Stimulated activated naive B cell treated with anti-CD40 and anti-IgM and Interleukin-4, amounts not matched to agents 10 μg/mL and 1 μg/mL and 100 μg/mL, for 72 hours (primary cell): ENCODE measurements around the gene LHX4.
A peak's percentile ranks its signal among the peaks of the same experiment; 100 is the strongest.

Experiments
- ATAC-seq, 2 donors: fragments of 150-1000 bp; cut with Tn5 transposase; replicated peaks; 2 replicates each; pipeline ENCODE4 v1.10.0; 2021; ENCODE audit warnings: moderate library complexity in 1 of 2
- DNase-seq: peaks from one replicate; pipeline ENCODE4 v3.0.0; 2021
- H3K27ac Mint-ChIP-seq: one replicate; pipeline ENCODE4 v1.8.0; 2022; ENCODE audit warnings: mild to moderate bottlenecking, mixed read lengths
- H3K27me3 Mint-ChIP-seq, 2 donors: one replicate each; pipeline ENCODE4 v1.8.0; 2022; ENCODE audit warnings: mixed read lengths in 2 of 2
- H3K36me3 Mint-ChIP-seq, 2 donors: one replicate each; pipeline ENCODE4 v1.8.0; 2022; ENCODE audit warnings: mixed read lengths in 2 of 2, mild to moderate bottlenecking in 1 of 2
- H3K4me1 Mint-ChIP-seq, 2 donors: one replicate each; pipeline ENCODE4 v1.8.0; 2022; ENCODE audit warnings: mixed read lengths in 2 of 2, mild to moderate bottlenecking in 1 of 2
- H3K4me3 Mint-ChIP-seq, 2 donors: one replicate each; pipeline ENCODE4 v1.8.0; 2022; ENCODE audit warnings: mild to moderate bottlenecking in 2 of 2, mixed read lengths in 2 of 2, moderate library complexity in 1 of 2
- H3K9me3 Mint-ChIP-seq, 2 donors: one replicate each; pipeline ENCODE4 v1.8.0; 2022; ENCODE audit warnings: mixed read lengths in 2 of 2, mild to moderate bottlenecking in 1 of 2

The LHX4 gene

GRCh38 chr1:180229483-180230415, at the start of gene LHX4:
LHX4 (plus strand) TSS chr1:180230264; CDS start chr1:180230530, 266 bp downstream.
- peak within 1 kb of the TSS; percentile 60 for H3K27ac Mint-ChIP-seq
- H3K4me1 Mint-ChIP-seq = peaks cover 22 to 56% of the 10 kb centered on the region in 2 donors
- peak within 1 kb of the TSS; percentile 76 to 84 for H3K4me3 Mint-ChIP-seq
- H3K27me3 Mint-ChIP-seq = peaks cover 62 to 83% of the 10 kb centered on the region in 2 donors
- DNase-seq = no peak
- no peaks in the 10 kb centered on the region for H3K36me3 Mint-ChIP-seq
- ATAC-seq = peak; percentile 33 to 49
- no peaks in the 10 kb centered on the region for H3K9me3 Mint-ChIP-seq

- Mint-ChIP-seq H3K4me1 (peaks cover 1 to 8% of the 10 kb centered on the region in 2 donors), H3K27ac (no peak overlapping the region), H3K36me3 (peaks cover 59 to 72% of the 10 kb centered on the region in 2 donors), H3K27me3 (no peaks in the 10 kb centered on the region), H3K9me3 (no peaks in the 10 kb centered on the region), H3K4me3 (no peak overlapping the region)
- no peak for ATAC-seq
- no peak for DNase-seq
These were observed 49.0 kb upstream of the LHX4 start for GRCh38 chr1:180181048-180181447.

DNA sequence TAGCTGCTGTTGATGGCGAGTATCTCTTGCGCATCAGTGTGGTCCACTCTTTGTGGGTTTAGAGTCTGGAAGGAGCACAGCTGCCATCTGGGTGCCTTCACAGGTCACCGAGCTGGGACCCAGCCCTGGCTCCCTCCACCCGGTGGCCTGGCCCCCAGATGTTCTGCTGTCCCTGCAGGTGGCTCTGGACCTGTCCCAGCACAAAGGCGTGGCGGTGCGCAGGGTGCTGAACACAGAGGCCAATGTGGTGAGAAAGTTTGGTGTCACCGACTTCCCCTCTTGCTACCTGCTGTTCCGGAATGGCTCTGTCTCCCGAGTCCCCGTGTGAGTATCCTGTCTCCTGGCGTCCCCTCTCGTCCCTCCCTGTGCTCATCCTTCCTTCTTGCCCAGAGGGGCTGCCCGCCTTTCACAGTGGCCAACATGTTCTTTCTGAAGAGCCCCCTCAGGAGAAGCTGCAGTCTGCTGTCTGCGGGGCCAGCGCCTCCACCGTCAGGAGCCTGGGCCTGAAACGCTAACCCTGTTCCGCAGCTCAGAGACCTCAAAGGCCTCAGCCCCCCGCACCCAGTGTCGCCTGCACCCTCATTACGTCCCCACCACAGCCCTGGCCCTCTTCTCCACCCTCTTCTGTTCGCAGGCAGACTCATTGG, 47.9 kb upstream of the LHX4 start:
- Mint-ChIP-seq H3K4me3 (no peak overlapping the region), H3K9me3 (no peaks in the 10 kb centered on the region), H3K27ac (peak overlapping the region; percentile 48), H3K27me3 (no peaks in the 10 kb centered on the region), H3K36me3 (peaks cover 64 to 76% of the 10 kb centered on the region in 2 donors), H3K4me1 (peaks cover 1 to 8% of the 10 kb centered on the region in 2 donors)
- ATAC-seq (no peak), DNase-seq (no peak)

- H3K27ac Mint-ChIP-seq = peak overlapping the region; percentile 48
- no peak overlapping the region for H3K4me3 Mint-ChIP-seq
- H3K27me3 Mint-ChIP-seq = no peaks in the 10 kb centered on the region
- H3K9me3 Mint-ChIP-seq = no peaks in the 10 kb centered on the region
- H3K4me1 Mint-ChIP-seq = peaks cover 0 to 7% of the 10 kb centered on the region in 2 donors
- ATAC-seq = no peak
- H3K36me3 Mint-ChIP-seq = peaks cover 71 to 77% of the 10 kb centered on the region in 2 donors
- DNase-seq = no peak
These were observed 47.3 kb upstream of the LHX4 start for GRCh38 chr1:180182643-180183311.

DNA sequence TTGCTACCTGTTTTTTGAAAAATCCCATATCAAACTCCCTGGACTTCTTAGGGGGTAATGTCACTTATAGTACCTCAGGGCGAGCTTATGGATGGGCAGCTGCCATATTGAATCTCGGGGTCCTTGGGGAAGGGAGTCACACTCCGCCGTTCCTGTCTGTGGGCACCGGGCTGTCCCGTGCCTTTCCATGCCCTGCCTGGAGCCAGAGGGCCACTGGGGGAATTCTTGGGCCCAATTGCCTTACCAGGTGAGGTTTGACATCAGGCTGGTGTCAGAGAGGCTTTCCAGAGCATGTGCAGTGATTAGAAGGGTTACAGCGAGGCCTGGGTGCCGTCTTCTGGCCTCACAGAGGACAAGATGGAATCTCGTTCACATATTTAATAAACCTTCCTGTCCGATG, 46.6 kb upstream of the LHX4 start:
- no peak for DNase-seq
- Mint-ChIP-seq H3K4me1 (peaks cover 0 to under 1% of the 10 kb centered on the region in 2 donors), H3K27me3 (no peaks in the 10 kb centered on the region), H3K27ac (no peak overlapping the region), H3K4me3 (no peak overlapping the region), H3K36me3 (peaks cover 73 to 76% of the 10 kb centered on the region in 2 donors), H3K9me3 (no peaks in the 10 kb centered on the region)
- ATAC-seq = no peak

DNA sequence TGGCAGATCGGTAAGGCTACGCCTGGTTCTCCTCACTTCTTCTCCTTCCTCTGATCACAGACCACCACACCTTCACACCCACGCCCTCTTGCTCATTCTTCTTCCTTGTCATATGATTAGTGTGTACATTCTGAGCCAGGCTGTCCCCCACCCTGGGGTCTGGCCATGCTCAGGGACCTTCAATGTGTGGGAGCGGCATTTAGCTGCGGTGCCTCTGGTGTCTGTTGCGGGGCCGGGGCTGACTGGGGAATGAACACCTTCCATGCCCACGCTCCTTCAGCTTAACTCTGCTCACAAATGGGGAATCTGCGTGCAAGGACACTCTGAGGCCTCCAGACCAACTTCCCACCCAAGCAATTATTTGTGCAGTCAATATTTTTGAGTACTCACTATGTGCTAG, 46.0 kb upstream of the LHX4 start:
- H3K27me3 Mint-ChIP-seq = no peaks in the 10 kb centered on the region
- no peaks in the 10 kb centered on the region for H3K4me1 Mint-ChIP-seq
- no peaks in the 10 kb centered on the region for H3K9me3 Mint-ChIP-seq
- no peak overlapping the region for H3K27ac Mint-ChIP-seq
- no peak for ATAC-seq
- peaks cover 72 to 76% of the 10 kb centered on the region in 2 donors for H3K36me3 Mint-ChIP-seq
- DNase-seq = no peak
- no peak overlapping the region for H3K4me3 Mint-ChIP-seq

GRCh38 chr1:180185281-180185680, 44.8 kb upstream of the LHX4 start:
- H3K4me1 Mint-ChIP-seq = no peaks in the 10 kb centered on the region
- no peak overlapping the region for H3K4me3 Mint-ChIP-seq
- no peak for DNase-seq
- H3K27me3 Mint-ChIP-seq = no peaks in the 10 kb centered on the region
- no peaks in the 10 kb centered on the region for H3K9me3 Mint-ChIP-seq
- no peak for ATAC-seq
- no peak overlapping the region for H3K27ac Mint-ChIP-seq
- peaks cover 67 to 81% of the 10 kb centered on the region in 2 donors for H3K36me3 Mint-ChIP-seq

DNA sequence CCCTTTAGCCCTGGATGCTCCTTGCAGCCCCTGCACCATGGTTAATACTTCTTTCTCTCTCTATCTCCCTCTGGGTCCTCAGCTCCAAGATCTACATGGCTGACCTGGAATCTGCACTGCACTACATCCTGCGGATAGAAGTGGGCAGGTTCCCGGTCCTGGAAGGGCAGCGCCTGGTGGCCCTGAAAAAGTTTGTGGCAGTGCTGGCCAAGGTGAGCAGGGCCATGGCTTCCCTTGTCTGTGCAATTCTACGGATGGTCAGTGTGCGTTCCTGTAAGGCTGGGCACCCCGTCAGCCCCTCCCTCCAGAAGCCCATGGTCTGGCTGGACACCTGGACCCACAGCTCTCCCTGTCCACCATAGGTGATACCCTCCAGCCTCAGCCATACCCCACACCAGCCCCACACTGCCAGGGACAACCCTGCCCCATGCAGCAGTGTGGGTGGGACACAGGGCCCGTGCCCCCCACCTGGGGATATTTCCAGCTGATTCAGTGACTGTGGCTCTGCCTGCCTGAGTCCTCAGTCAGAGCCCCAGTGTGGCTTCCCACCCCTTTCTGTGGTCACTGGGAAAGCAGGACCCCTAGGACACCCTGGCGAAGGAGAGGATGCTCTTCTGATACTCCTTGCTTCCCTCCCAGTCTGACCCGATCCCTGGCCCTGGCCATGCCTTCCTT, 44.0 kb upstream of the LHX4 start:
- H3K4me1 Mint-ChIP-seq = peaks cover 0 to 2% of the 10 kb centered on the region in 2 donors
- ATAC-seq = no peak

DNA sequence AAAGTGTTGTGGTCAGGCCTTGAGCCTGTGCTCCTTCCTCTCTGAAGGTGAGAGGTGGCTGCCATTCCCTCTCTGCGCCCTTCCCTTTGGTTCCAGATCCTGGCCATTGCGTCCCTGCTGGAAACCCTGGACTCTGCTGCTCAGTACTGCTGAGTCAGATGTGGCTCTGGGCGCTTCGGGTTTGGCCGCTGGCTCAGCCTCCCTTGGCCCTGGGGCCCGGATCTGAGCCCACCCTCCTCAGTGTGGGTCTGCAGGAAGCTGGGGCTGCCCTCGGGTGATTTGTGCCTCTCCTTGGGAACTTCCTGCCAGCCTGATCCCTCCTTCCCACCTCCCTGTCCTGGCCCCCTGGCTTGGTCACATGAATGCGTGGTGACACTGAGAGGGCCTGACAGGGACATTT, 43.2 kb upstream of the LHX4 start:
- Mint-ChIP-seq H3K9me3 (no peaks in the 10 kb centered on the region), H3K36me3 (peaks cover 78 to 87% of the 10 kb centered on the region in 2 donors), H3K27me3 (no peaks in the 10 kb centered on the region), H3K4me3 (no peak overlapping the region), H3K4me1 (peaks cover 0 to 6% of the 10 kb centered on the region in 2 donors), H3K27ac (peak overlapping the region; percentile 82)
- ATAC-seq (no peak), DNase-seq (no peak)

More for the DNA sequence above, 44.0 kb upstream of the LHX4 start:
- no peaks in the 10 kb centered on the region for H3K27me3 Mint-ChIP-seq
- H3K9me3 Mint-ChIP-seq = no peaks in the 10 kb centered on the region
- H3K4me3 Mint-ChIP-seq = peak overlapping the region in 1 of 2 donors; percentile 14
- peaks cover 73 to 85% of the 10 kb centered on the region in 2 donors for H3K36me3 Mint-ChIP-seq
- no peak for DNase-seq
- no peak overlapping the region for H3K27ac Mint-ChIP-seq

DNA sequence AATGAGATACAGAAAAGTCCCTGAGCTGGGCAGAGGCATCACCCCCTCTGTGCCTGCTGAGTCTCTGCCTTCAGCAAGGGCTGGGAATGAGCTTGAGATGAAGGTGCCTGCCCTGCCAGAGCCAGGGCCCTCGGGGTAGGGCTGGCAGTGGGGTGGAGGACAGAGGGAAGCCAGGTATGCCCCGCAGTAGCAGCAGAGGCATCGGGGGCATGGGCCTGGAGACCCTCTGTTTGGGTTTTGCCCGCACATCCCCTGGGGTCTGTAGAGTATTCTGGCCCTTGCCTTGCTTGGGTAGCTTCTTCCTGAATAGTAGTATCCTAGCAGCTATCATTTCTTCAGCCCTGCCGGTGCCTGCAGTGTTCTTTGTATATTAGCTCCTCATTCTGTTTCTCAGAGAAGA, 42.4 kb upstream of the LHX4 start:
- Mint-ChIP-seq H3K36me3 (peaks cover 81 to 89% of the 10 kb centered on the region in 2 donors), H3K27ac (no peak overlapping the region), H3K27me3 (no peaks in the 10 kb centered on the region), H3K4me3 (no peak overlapping the region), H3K9me3 (no peaks in the 10 kb centered on the region), H3K4me1 (peaks cover 0 to 13% of the 10 kb centered on the region in 2 donors)
- no peak for DNase-seq
- ATAC-seq = no peak

GRCh38 chr1:180188091-180188506, 42.0 kb upstream of the LHX4 start:
- Mint-ChIP-seq H3K9me3 (no peaks in the 10 kb centered on the region), H3K36me3 (peaks cover 81 to 89% of the 10 kb centered on the region in 2 donors), H3K4me1 (peaks cover 0 to 13% of the 10 kb centered on the region in 2 donors), H3K4me3 (no peak overlapping the region), H3K27ac (no peak overlapping the region), H3K27me3 (no peaks in the 10 kb centered on the region)
- ATAC-seq (peak in 1 of 2 donors; percentile 32), DNase-seq (no peak)

DNA sequence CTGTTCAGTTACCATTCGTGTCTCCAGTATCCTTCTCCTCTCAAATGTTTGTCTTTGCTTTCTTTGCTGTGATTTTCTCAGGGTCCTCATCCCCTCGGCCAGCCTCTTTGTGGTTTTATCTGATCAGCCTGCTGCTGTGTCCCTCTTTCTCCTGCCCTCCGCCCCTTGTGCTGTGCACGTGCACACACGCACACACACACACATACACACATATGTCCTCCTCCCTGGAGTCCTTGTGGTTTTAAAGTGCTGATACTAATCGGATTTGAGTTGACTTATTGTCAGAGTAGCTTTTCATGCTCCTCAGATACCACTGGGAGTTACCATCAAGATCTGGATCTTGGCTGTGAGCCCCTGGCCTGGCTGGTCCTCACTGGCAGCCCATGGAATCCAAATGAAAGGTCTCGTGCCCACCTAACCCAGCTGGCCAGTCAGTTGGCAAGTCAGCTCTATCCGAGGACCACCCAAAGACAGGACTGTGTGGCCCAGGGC, 41.3 kb upstream of the LHX4 start:
- H3K4me1 Mint-ChIP-seq = peaks cover 0 to 13% of the 10 kb centered on the region in 2 donors
- H3K36me3 Mint-ChIP-seq = peaks cover 80 to 89% of the 10 kb centered on the region in 2 donors
- H3K9me3 Mint-ChIP-seq = no peaks in the 10 kb centered on the region
- DNase-seq = no peak
- no peak overlapping the region for H3K27ac Mint-ChIP-seq
- no peak overlapping the region for H3K4me3 Mint-ChIP-seq
- ATAC-seq = no peak
- H3K27me3 Mint-ChIP-seq = no peaks in the 10 kb centered on the region

- no peaks in the 10 kb centered on the region for H3K27me3 Mint-ChIP-seq
- no peak overlapping the region for H3K27ac Mint-ChIP-seq
- DNase-seq (no peak), ATAC-seq (no peak)
- H3K4me3 Mint-ChIP-seq = no peak overlapping the region
- no peaks in the 10 kb centered on the region for H3K9me3 Mint-ChIP-seq
- H3K36me3 Mint-ChIP-seq = peaks cover 77 to 87% of the 10 kb centered on the region in 2 donors
- H3K4me1 Mint-ChIP-seq = peaks cover 0 to 13% of the 10 kb centered on the region in 2 donors
These were observed 40.0 kb upstream of the LHX4 start for GRCh38 chr1:180190091-180190490.
